Right lobe of liver (tissue), 4 donors: Measurements from ENCODE around the gene TMCC3.

Experiments
- CTCF ChIP-seq, 4 donors: fragments of 200-600 bp in 3 of 4; fragments of 450-650 bp in 1 of 4; IDR thresholded peaks; one replicate each; pipeline versions ENCODE4 v1.5.1 to v1.8.0; 2016 to 2022; ENCODE audit warnings: antibody characterized with exemption in 4 of 4, mild to moderate bottlenecking in 2 of 4
- POLR2A ChIP-seq: fragments of 450-650 bp; IDR thresholded peaks from one replicate; pipeline ENCODE4 v1.6.1; 2017; ENCODE audit warnings: antibody characterized with exemption, mild to moderate bottlenecking
- donor health status: DM: no; HTN: no; CAD: no.
- donor health status: DM: no; HTN: no; CAD: no.
- donor health status: DM: no; HTN: yes; CAD: no.

- no peak for TF ChIP-seq POLR2A
- TF ChIP-seq CTCF (IDR thresholded peaks at IDR 0.05), result no peak
Observed at GRCh38 chr12:94592080-94592479, 58.3 kb downstream of the TMCC3 start.
